ENCODE measurements around the gene RABGAP1L. TPM values are rescaled to one million over a fixed set of nuclear protein-coding genes. Genes with fewer than 3 reads are reported as not detected.

The RABGAP1L gene
- total and polyA plus RNA-seq, 2 of the 8 experiments (the other 6 are each of a cell fraction or from before 2014, with no cell fraction given), result 33.3 to 156 TPM

DNA sequence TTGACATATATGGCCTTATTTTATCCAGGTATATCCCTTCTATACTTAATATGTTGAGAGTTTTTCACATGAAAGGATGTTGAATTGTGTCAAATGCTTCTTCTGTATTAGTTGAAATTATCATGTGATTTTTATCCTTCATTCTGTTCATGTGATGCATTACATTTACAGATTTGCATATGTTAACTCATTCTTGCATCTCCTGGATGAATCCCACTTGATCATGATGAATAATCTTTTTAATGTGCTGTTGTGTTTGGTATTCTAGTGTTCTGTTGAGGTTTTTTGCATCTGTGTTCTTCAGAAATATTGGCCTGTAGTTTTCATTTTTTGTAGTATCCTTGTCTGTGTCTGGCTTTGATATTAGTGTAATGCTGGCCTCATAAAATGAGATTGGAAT lies 150.2 kb downstream of the RABGAP1L start:
- no peak overlapping the region for H2AK5ac ChIP-seq (ENCODE audit: low read depth, low read length)
- ChIA-PET CTCF (ENCODE audit: partially characterized antibody) (no interaction called here), POLR2A (ENCODE audit: partially characterized antibody) (no interaction called here)
- no peak overlapping the region for H4K8ac ChIP-seq (ENCODE audit: extremely low read depth, insufficient read depth, low read length)
- H3K9ac ChIP-seq (replicated peaks in 1 of 4; ENCODE audit: extremely low read depth in 1 of 4, low read depth in 3 of 4, low read length in 3 of 4), result no peak overlapping the region
- DNase-seq (ENCODE audit: low read depth in 1 of 2, low spot score in 2 of 2) (no peak), FAIRE-seq (no peak)
- H3K4me2 ChIP-seq (ENCODE audit: insufficient read depth in 1 of 2, low read depth in 2 of 2, low read length in 2 of 2), result no peak overlapping the region
- no peaks in the 10 kb centered on the region for H3K27me3 ChIP-seq (replicated peaks in 1 of 4; ENCODE audit: control insufficient read depth in 3 of 4, extremely low read depth in 1 of 4, insufficient read depth in 3 of 4, low read length in 3 of 4)
- no peak overlapping the region for H2BK12ac ChIP-seq (ENCODE audit: low read depth, low read length)
- H3K27ac ChIP-seq (ENCODE audit: low read depth, low read length), result no peak overlapping the region
- no peaks in the 10 kb centered on the region for H3K9me3 ChIP-seq (ENCODE audit: insufficient read depth in 2 of 2, low read depth in 1 of 2, low read length in 1 of 2)
- H3K79me1 ChIP-seq (ENCODE audit: low read depth, low read length), result no peaks in the 10 kb centered on the region
- H3K4me1 ChIP-seq (replicated peaks in 1 of 4; ENCODE audit: control insufficient read depth in 3 of 4, insufficient read depth in 4 of 4, low read length in 3 of 4), result no peaks in the 10 kb centered on the region
- no peak overlapping the region for H2BK15ac ChIP-seq (ENCODE audit: low read length)
- H3K4me3 ChIP-seq (ENCODE audit: extremely low read depth in 1 of 4, insufficient read depth in 2 of 4, low read depth in 3 of 4, low read length in 4 of 4), result no peak overlapping the region
- no peak overlapping the region for H3K23ac ChIP-seq (ENCODE audit: insufficient read length)
- H3K18ac ChIP-seq (ENCODE audit: extremely low read depth, low read length), result no peak overlapping the region
- no peaks in the 10 kb centered on the region for H3K36me3 ChIP-seq (ENCODE audit: control insufficient read depth in 2 of 4, insufficient read depth in 4 of 4, low read length in 3 of 4)
- no peak overlapping the region for H4K91ac ChIP-seq (replicated peaks; ENCODE audit: insufficient read length, low read length)
- no peak overlapping the region for H3K56ac ChIP-seq (replicated peaks; ENCODE audit: insufficient read length, low read depth, low read length)
- no peak overlapping the region for H3K14ac ChIP-seq (ENCODE audit: insufficient read length)
- H2BK20ac ChIP-seq (ENCODE audit: low read length), result no peak overlapping the region
- H3K4ac ChIP-seq (replicated peaks; ENCODE audit: insufficient read length, low read depth, low read length), result no peak overlapping the region
- no peak overlapping the region for H2AFZ ChIP-seq (ENCODE audit: low read length)
- H2BK120ac ChIP-seq (replicated peaks; ENCODE audit: low read depth, low read length), result no peak overlapping the region
- no peaks in the 10 kb centered on the region for H3K23me2 ChIP-seq (ENCODE audit: low read depth, low read length)
- no peak overlapping the region for H2BK5ac ChIP-seq (ENCODE audit: low read depth, low read length)
- H4K20me1 ChIP-seq (replicated peaks in 1 of 2; ENCODE audit: control insufficient read depth in 1 of 2, insufficient read depth in 2 of 2, low read length in 2 of 2), result no peaks in the 10 kb centered on the region
- no peaks in the 10 kb centered on the region for H3K79me2 ChIP-seq (ENCODE audit: control insufficient read depth in 1 of 2, insufficient read depth in 2 of 2, low read length in 2 of 2)
- no peak overlapping the region for H4K5ac ChIP-seq (ENCODE audit: insufficient read length, low read depth, low read length)
- TF ChIP-seq HDAC6 (IDR thresholded peaks at IDR 0.05; ENCODE audit: low read depth, low read length), result no peak
- no peak for TF ChIP-seq HDAC2 (IDR thresholded peaks at IDR 0.05; ENCODE audit: borderline replicate concordance in 1 of 2, low read depth in 2 of 2, low read length in 2 of 2)
- no peak for TF ChIP-seq CHD2 (IDR thresholded peaks at IDR 0.05; ENCODE audit: low read length)
- TF ChIP-seq TEAD4 (IDR thresholded peaks at IDR 0.05; ENCODE audit: low read depth, low read length), result no peak
- no peak for TF ChIP-seq BRCA1 (IDR thresholded peaks at IDR 0.05; ENCODE audit: low read depth, low read length)
- TF ChIP-seq NRF1 (IDR thresholded peaks at IDR 0.05; ENCODE audit: low read depth, low read length), result no peak
- TF ChIP-seq CBX5 (IDR thresholded peaks at IDR 0.05; ENCODE audit: low read depth, low read length), result no peak
- no peak for TF ChIP-seq EZH2 (IDR thresholded peaks at IDR 0.05; ENCODE audit: low read depth, low read length, severe bottlenecking)

All from H1 (cell line).